ENCODE measurements around the gene ADAR. TPM values are rescaled to one million over a fixed set of nuclear protein-coding genes. Genes with fewer than 3 reads are reported as not detected.

ADAR gene
- total and polyA plus RNA-seq, 2 of the 8 experiments (the other 6 are each of a cell fraction or from before 2014, with no cell fraction given) = 125 to 242 TPM

DNA sequence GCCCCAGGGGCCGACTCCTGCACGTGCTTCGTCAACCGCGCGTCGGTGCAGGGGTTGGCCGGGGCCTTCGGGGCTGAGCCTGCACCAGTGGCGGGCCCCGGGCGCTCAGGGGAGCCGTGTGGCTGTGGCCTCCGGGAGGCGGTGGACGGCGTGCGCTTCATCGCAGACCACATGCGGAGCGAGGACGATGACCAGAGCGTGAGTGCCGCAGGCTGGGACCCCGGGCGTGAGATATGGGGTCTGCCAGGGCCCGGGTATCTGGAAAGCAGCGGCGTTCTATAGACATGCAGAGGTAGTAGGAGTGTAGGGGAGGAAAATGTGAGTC, 36.1 kb downstream of the ADAR start:
- H4K8ac ChIP-seq (ENCODE audit: extremely low read depth, insufficient read depth, low read length) = no peak overlapping the region
- no peak overlapping the region for H2BK20ac ChIP-seq (ENCODE audit: low read length)
- no peaks in the 10 kb centered on the region for H3K79me2 ChIP-seq (ENCODE audit: control insufficient read depth in 1 of 2, insufficient read depth in 2 of 2, low read length in 2 of 2)
- no peak overlapping the region for H3K23ac ChIP-seq (ENCODE audit: insufficient read length)
- peaks cover 0 to 5% (median 0%) of the 10 kb centered on the region in 4 experiments; a peak in 1 of 7 replicates for H3K27me3 ChIP-seq (replicated peaks in 1 of 4; ENCODE audit: control insufficient read depth in 3 of 4, extremely low read depth in 1 of 4, insufficient read depth in 3 of 4, low read length in 3 of 4)
- WGBS, 2 experiments (ENCODE audit: extremely low coverage in 1 of 2, insufficient coverage in 1 of 2, insufficient read length in 1 of 2, insufficient replicate concordance in 2 of 2, low coverage in 1 of 2, low lambda C conversion rate in 2 of 2, missing lambda C conversion rate in 1 of 2) = 96% methylated on average over 29 of the region's 29 CpGs; no CpG with 5 or more reads in 1 of the 2 experiments
- H2BK15ac ChIP-seq (ENCODE audit: low read length) = no peak overlapping the region
- H3K36me3 ChIP-seq (ENCODE audit: control insufficient read depth in 2 of 4, insufficient read depth in 4 of 4, low read length in 3 of 4) = peaks cover 0 to 3% (median 0%) of the 10 kb centered on the region in 4 experiments; a peak in 1 of 8 replicates
- H3K79me1 ChIP-seq (ENCODE audit: low read depth, low read length) = no peaks in the 10 kb centered on the region
- TF ChIP-seq SIRT6 (IDR thresholded peaks at IDR 0.05; ENCODE audit: low read length) (no peak), CTBP2 (IDR thresholded peaks at IDR 0.05; ENCODE audit: borderline replicate concordance, insufficient read depth, insufficient read length, low read length) (no peak), CTCF (IDR thresholded peaks at IDR 0.05; ENCODE audit: control extremely low read depth in 1 of 3, insufficient read depth in 1 of 3, low read depth in 1 of 3, low read length in 3 of 3) (no peak), CHD2 (IDR thresholded peaks at IDR 0.05; ENCODE audit: low read length) (no peak), EZH2 (IDR thresholded peaks at IDR 0.05; ENCODE audit: low read depth, low read length, severe bottlenecking) (no peak), CREB1 (IDR thresholded peaks at IDR 0.05) (no peak), GABPA (IDR thresholded peaks at IDR 0.05; ENCODE audit: borderline replicate concordance, insufficient read depth, low read length) (no peak), RFX5 (IDR thresholded peaks at IDR 0.05; ENCODE audit: borderline replicate concordance, low read depth, low read length) (no peak)
- H2BK5ac ChIP-seq (ENCODE audit: low read depth, low read length) = no peak overlapping the region; the same call in 1 of the 2 replicates
- no peak overlapping the region for H3K4me2 ChIP-seq (ENCODE audit: insufficient read depth in 1 of 2, low read depth in 2 of 2, low read length in 2 of 2)
- H3K27ac ChIP-seq (ENCODE audit: low read depth, low read length) = no peak overlapping the region
- DNase-seq (ENCODE audit: low read depth in 1 of 2, low spot score in 2 of 2) (no peak), FAIRE-seq (no peak)
- no peak overlapping the region for H2AK5ac ChIP-seq (ENCODE audit: low read depth, low read length)
- H3K9me3 ChIP-seq (ENCODE audit: insufficient read depth in 2 of 2, low read depth in 1 of 2, low read length in 1 of 2) = no peaks in the 10 kb centered on the region
- CTCF ChIA-PET (ENCODE audit: partially characterized antibody) = interaction anchor here (1.0 to 2.1 kb wide), 6 partner anchors 11 to 236 kb away, joined by 3 to 13 read pairs (median 5); partner anchors contain the start of gene ADAR
- no peak overlapping the region for H3K14ac ChIP-seq (ENCODE audit: insufficient read length)
- no peak overlapping the region for H2AFZ ChIP-seq (ENCODE audit: low read length)
- no peak overlapping the region for H3K56ac ChIP-seq (replicated peaks; ENCODE audit: insufficient read length, low read depth, low read length)
- H4K91ac ChIP-seq (replicated peaks; ENCODE audit: insufficient read length, low read length) = no peak overlapping the region
- H4K20me1 ChIP-seq (replicated peaks in 1 of 2; ENCODE audit: control insufficient read depth in 1 of 2, insufficient read depth in 2 of 2, low read length in 2 of 2) = peaks cover 0 to 13% of the 10 kb centered on the region in 2 experiments
- H3K4ac ChIP-seq (replicated peaks; ENCODE audit: insufficient read length, low read depth, low read length) = no peak overlapping the region
- no peak overlapping the region for H3K18ac ChIP-seq (ENCODE audit: extremely low read depth, low read length)
- POLR2A ChIA-PET (ENCODE audit: partially characterized antibody) = interaction anchor here (1.1 to 5.0 kb wide), 2 partner anchors 18 to 34 kb away, joined by 3 to 23 read pairs; no protein-coding TSS in a partner anchor
- H3K9ac ChIP-seq (replicated peaks in 1 of 4; ENCODE audit: extremely low read depth in 1 of 4, low read depth in 3 of 4, low read length in 3 of 4) = no peak overlapping the region
- no peak overlapping the region for H3K4me3 ChIP-seq (ENCODE audit: extremely low read depth in 1 of 4, insufficient read depth in 2 of 4, low read depth in 3 of 4, low read length in 4 of 4)
- no peak overlapping the region for H2BK12ac ChIP-seq (ENCODE audit: low read depth, low read length)
- peaks cover 9% of the 10 kb centered on the region for H3K23me2 ChIP-seq (ENCODE audit: low read depth, low read length)
- H4K5ac ChIP-seq (ENCODE audit: insufficient read length, low read depth, low read length) = no peak overlapping the region
- H2BK120ac ChIP-seq (replicated peaks; ENCODE audit: low read depth, low read length) = no peak overlapping the region
- peaks cover 3 to 17% (median 9%) of the 10 kb centered on the region in 4 experiments; a peak in 6 of 7 replicates for H3K4me1 ChIP-seq (replicated peaks in 1 of 4; ENCODE audit: control insufficient read depth in 3 of 4, insufficient read depth in 4 of 4, low read length in 3 of 4)
